Measurements from ENCODE around the gene SCTR.
A peak's percentile ranks its signal among the peaks of the same experiment; 100 is the strongest.

The SCTR gene

GRCh38 chr2:119455066-119455718, 69.1 kb downstream of the SCTR start:
- no peak for DNase-seq

GRCh38 chr2:119453972-119454593, 70.2 kb downstream of the SCTR start:
- intact Hi-C loops (cut with DNase I) = no loop called here
- peak in 2 of 10 donors; percentile 67 to 71 for DNase-seq

More at GRCh38 chr2:119455066-119455718, 69.1 kb downstream of the SCTR start:
- intact Hi-C loops (cut with DNase I) = no loop called here

- intact Hi-C loops (cut with DNase I) = no loop called here
- DNase-seq = peak in 1 of 10 donors; percentile 58
These were observed 72.8 kb downstream of the SCTR start for GRCh38 chr2:119451336-119452050.

- intact Hi-C loops (cut with DNase I) = no loop called here
- DNase-seq = peak in 1 of 10 donors; percentile 21
These were observed 74.8 kb downstream of the SCTR start for GRCh38 chr2:119449521-119449920.

- no peak for DNase-seq
- intact Hi-C loops (cut with DNase I) = no loop called here
These were observed 75.7 kb downstream of the SCTR start for GRCh38 chr2:119448427-119449141.

- DNase-seq = no peak
- intact Hi-C loops (cut with DNase I) = no loop called here
These were observed 78.2 kb downstream of the SCTR start for GRCh38 chr2:119446037-119446436.

GRCh38 chr2:119442850-119443249, 81.4 kb downstream of the SCTR start:
- DNase-seq = peak in 1 of 10 donors; percentile 54
- intact Hi-C loops (cut with DNase I) = no loop called here

GRCh38 chr2:119442226-119442619, 82.1 kb downstream of the SCTR start:
- intact Hi-C loops (cut with DNase I) = no loop called here
- DNase-seq = peak in 1 of 10 donors; percentile 49

- peak in 1 of 10 donors; percentile 52 for DNase-seq
- intact Hi-C loops (cut with DNase I) = no loop called here
These were observed 82.7 kb downstream of the SCTR start for GRCh38 chr2:119441376-119442225.

- no peak for DNase-seq
- intact Hi-C loops (cut with DNase I) = no loop called here
These were observed 83.4 kb downstream of the SCTR start for GRCh38 chr2:119440873-119441272.

- no peak for DNase-seq
- intact Hi-C loops (cut with DNase I) = no loop called here
These were observed 83.8 kb downstream of the SCTR start for GRCh38 chr2:119440501-119440870.

- no peak for DNase-seq
- intact Hi-C loops (cut with DNase I) = no loop called here
These were observed 84.4 kb downstream of the SCTR start for GRCh38 chr2:119439574-119440500.

- no peak for DNase-seq
- intact Hi-C loops (cut with DNase I) = no loop called here
These were observed 85.5 kb downstream of the SCTR start for GRCh38 chr2:119438726-119439284.

- intact Hi-C loops (cut with DNase I) = no loop called here
- DNase-seq = no peak
These were observed 86.1 kb downstream of the SCTR start for GRCh38 chr2:119438128-119438656.

- intact Hi-C loops (cut with DNase I) = no loop called here
- DNase-seq = no peak
These were observed 87.1 kb downstream of the SCTR start for GRCh38 chr2:119436993-119437772.

- intact Hi-C loops (cut with DNase I) = no loop called here
These were observed 88.4 kb downstream of the SCTR start for GRCh38 chr2:119435953-119436297.

GRCh38 chr2:119435081-119435952, 89.0 kb downstream of the SCTR start:
- no peak for DNase-seq
- intact Hi-C loops (cut with DNase I) = no loop called here

More at GRCh38 chr2:119435953-119436297, 88.4 kb downstream of the SCTR start:
- DNase-seq = no peak

Measured in posterior cingulate gyrus (tissue), 11 donors.